Activated gamma-delta T cell treated with anti-CD3 and anti-CD28 coated beads, Interleukin-2, amount 50 U/mL, for 16 hours (primary cell): Measurements from ENCODE around the gene STYXL2.

Source experiments
- DNase-seq: peaks from one replicate; pipeline ENCODE4 v3.0.0-alpha.2; 2020; ENCODE audit warnings: low read depth

The STYXL2 gene

DNA sequence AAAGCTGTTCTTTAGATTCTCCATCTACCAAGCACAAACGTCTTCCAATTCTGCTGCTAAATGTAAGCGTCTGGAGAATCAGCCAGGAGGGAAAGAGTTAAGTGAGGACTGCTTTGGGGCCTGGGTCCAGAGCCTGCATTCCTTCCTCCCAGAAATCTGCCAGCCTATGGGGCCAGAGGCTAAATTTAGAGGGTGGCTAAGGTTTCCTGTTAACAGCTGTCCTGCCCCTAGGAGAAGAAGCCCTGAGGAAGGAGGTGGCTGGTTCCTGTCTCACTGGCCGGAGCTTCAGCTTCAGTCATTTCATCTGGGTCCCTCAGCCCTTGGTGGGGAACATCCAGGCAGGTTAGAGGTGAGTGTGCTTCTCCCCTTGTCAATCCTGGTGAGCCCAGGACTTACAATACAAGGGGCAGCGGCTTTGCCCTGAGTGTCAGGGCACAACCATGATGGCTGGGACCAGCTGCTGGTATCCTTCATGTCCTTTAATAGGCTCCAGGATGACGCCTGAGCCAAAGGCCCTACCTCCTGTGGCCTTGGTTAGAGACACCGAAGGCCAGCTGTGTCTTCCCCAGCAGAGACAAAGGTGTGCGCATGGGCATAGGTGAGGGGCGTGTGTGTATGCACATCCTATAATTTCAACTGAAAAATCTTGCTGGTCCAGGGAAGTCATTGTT lies at the start of gene STYXL2:
TSS of gene STYXL2 (plus strand) at position 230 of the 671 bp plus-strand sequence. CDS start 775 bp downstream, outside the sequence.
- DNase-seq = no peak

DNA sequence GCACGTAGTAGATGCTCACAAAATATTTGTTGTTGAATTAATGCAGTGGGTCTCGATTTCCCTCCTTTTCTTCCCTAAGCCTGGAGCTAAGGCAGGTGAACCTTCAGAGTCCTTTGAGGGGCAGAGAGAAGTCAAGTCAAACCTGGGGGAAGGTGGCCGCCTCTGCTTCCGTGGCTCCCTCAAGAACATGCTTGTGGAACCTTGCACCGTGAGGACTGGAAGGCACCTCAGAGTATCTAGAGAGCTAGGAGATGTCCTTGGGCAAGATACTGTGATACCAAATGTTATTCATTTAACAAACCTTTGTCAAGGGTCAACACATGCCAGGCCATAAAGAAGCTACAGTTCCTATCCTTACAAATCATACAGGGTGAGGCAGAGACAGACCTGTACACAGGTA lies 42.0 kb upstream of the STYXL2 start:
- DNase-seq = no peak

DNA sequence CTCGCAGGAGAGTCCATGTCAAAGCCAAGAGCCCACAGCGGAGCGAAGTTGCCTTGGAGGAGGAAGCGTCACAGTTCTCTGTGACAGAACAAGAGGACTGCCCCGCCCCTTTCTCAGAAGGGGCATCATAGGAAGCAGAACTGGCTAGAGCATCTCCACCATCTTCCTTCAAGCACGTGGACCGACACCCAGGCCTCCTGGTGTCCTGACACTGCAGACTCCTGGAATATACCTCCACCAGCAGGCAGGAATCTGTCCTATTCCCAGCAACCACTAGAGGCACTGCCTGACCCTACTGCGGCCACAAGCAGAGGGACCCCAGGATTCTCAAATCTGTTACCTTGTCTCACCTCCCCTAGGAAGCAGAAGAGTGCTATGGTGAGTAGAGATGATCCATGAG lies 41.5 kb upstream of the STYXL2 start:
- no peak for DNase-seq

DNA sequence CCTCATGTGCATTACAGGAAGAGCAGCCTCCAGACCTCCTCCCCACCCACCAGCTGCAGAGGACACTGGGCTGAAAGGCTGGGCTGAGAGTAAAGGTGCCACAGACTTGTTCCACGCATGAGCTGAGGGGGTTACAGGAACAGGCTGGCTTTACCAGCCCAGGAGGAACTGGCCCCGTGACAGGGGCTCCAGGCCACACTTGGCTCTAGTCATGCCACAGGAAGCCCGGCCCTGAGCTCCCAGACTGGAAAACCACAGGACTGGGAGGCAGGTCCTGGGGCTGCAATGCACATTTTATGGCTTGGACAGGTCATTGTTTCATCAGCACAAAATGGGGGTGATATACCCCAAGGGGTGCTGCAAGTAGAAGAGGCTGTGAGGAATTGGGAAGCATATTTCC lies 39.3 kb upstream of the STYXL2 start:
- DNase-seq = no peak

DNA sequence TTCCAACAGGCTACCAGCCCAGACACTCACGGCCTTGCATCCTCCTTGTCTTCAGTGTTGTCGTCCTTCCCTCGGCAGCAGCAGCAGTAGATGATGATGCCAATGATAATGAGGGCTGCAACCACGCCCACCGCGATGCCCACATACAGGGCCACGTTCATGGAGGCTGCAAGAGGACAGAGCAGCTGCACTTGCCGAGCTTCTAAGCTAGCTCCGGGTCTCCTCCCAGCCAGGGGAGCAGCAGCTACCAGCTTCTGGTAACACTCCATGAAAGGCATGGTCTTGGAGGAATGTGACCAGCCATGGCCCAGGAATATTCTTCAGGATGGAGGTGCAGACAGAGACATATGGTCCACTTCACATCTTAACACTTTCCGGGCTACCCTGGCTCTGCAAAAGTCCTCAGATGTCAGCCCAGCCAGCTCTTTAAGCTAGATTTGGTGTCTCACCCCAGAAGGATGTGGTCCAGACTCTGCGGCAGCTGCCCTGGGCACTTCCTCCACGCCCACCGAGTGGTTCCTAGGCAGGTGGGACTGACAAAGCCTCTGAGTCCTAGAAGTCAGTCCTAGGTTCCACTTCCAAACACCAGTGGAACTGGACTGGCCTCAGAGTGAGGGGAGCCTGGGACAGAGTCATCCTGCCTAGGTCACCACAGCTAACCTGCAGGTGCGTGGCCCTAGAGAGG lies 38.8 kb upstream of the STYXL2 start:
- DNase-seq = no peak

DNA sequence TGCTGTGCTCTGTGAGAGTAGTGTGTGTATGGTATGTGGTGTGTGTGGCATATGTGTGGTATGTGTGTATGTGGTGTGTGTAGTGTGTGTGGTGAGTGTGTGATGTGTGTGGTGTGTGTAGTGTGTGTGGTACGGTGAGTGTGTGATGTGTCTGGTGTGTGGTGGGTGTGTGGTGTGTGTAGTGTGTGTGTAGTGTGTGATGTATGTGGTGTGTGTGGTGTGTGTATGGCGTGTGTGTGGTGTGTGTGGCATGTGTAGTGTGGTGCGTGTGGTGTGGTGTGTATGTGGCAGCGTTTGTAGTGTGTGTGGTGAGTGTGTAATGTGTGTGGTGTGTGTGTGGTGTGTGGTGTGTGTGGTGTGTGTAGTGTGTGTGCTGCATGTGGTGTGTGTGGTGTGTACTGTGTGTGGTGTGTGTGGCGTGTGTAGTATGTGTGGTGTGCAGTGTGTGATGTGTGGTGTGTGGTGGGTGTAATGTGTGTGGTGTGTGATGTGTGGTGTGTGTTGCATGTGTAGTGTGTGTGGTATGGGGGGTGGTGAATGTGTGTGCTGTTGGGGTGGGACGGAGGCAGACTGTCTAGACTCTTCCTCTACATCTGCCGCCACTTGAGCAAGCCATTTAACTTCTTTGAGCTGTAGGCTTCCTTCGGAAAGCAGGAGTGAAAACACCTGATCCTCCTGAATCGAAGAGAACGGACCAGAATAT lies 37.2 kb upstream of the STYXL2 start:
- DNase-seq = no peak

DNA sequence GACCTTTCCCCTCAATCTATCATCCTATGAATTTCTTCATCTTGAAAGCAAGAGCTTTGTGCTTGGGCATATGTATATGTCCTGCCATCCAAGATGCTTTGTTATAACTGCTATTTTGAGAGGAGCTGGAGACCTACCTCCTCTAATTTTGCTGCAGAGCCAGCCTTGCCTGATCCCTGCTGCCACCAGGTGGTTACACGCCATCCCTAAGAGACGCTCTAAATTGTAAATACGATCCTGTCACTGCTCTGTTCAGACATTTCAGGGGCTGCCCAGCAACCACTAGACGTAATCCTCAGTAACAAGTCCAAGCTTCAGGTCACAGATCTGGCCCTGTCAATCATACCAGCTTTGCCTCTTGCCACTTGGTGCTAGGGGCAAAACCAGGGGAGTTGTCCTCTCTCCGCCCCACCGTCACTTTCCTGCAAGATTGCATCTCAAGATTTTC lies 36.6 kb upstream of the STYXL2 start:
- DNase-seq = no peak

DNA sequence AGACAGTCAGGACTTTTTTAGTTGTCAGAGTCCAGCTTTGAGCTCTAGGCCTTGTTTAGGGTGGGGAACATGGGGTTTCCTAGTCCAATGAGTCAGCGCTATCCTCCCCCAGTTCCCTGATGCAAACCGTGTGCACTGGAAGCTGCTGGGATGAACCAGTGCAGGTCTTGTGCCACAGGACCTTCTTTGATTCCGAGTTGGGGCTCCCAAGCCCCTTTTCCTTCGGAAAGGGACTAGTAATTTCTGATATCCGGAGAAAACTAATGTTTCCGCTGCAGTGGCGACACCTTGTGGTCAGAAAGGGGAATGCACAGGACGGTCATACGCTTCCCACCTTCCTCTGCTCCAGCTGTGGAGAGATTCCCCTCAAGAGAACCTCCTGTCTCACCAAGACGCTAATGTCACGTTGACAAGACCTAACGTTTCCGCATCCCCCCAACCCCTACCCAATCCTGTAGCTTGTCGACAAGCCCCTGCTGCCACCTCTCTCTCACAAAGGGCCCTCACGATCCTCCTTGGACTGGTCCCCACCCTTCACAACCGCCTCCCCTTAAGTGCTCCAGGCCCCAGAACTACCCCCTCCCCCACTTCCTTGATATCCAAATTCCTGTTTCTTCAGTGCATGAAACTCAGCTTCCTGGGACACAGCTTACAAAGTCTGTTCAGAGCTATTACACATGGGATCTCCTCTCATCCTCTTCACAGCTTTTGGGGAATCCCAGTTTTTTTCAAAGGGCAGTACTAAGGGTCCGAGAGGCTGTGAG lies 34.6 kb upstream of the STYXL2 start:
- peak; percentile 63 for DNase-seq

DNA sequence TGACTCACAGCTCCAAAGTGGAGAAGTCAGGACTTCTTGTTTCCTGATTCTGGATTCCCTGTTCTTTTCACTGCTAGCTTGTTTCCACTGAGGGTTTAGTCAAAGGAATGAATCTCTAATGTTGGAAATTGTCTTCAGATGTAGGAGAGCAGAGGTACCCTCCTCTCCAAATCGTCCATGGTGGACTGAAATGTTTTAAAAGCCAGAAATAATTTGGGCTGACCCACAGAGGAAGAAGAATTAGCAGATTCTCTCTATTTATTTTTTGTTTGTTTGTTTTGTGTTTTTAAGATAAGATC lies 34.1 kb upstream of the STYXL2 start:
- no peak for DNase-seq

DNA sequence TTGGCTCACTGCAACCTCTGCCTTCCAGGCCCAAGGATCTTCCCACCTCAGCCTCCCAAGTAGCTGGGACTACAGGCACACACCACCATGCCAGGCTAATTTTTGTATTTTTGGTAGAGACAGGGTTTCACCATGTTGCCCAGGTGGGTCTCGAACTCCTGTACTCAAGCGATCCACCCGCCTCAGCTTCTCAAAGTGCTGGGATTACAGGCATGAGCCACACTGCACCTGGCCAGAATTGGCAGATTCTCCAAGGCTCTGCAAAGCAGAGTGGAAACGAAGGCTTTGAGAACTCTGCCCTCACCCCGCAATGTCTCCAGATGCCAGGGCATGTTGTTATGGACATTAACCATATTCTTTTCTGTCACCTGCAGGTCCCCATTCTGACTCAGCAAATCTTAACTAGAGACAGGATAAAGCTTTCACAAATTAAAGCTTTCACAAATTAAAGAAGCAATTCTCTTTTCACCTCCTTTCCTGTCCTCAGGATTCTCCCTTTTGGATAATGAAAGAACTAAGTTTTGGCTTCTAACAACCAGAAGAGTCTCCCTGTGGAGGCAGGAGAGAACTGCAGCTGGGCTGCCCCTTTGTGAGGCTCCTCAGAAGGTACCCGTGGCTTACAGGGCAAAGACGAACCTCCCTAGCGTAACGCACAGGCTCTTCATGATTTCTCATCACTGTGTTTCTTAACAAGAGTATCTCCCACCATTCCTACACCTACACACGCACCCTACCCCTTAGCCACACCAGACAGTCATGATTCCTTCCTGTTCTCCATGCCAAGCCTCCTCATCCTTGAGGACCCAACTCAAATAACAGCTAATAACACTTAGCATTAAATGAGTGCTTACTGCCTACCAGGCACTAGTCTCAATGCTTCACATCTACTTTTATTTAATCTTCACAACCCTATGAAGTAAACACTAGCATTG lies 33.5 kb upstream of the STYXL2 start:
- no peak for DNase-seq

DNA sequence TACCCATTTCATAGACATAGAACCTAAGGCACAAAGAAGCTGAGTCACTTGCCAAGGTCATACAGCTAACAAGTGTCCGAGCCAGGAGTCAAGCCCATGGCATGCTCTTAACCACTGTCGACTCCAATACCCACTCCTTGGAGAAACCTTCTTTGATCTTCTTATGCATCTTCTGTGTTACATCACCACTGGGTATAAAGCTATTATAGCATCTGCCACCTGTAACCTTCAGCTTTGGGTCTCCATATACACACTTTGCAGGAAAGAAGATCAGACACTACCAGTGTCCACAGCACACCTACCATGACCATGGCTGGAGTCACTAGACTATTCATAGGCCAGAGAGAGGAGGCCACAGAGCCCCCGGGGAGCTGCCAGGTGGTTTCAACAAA lies 32.8 kb upstream of the STYXL2 start:
- no peak for DNase-seq

DNA sequence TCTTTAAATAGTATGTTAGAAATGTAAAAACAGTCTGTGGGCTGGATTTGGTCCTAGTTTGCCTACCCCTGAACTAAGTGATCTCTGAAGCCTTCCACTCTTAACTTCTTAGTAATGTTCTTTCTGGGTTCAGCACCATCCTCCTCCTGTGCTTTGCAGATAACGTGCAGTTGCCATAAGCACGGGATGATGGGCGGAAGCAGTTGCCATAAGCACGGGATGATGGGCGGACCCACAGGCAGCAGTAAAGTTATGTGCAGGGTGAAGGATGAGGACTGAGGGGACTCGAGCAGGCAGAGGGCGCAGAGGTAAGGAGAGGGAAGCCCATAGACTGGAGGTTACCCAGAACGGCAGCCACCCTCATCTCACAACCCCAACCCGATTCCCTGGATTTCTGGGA lies 29.3 kb upstream of the STYXL2 start:
- DNase-seq = no peak

DNA sequence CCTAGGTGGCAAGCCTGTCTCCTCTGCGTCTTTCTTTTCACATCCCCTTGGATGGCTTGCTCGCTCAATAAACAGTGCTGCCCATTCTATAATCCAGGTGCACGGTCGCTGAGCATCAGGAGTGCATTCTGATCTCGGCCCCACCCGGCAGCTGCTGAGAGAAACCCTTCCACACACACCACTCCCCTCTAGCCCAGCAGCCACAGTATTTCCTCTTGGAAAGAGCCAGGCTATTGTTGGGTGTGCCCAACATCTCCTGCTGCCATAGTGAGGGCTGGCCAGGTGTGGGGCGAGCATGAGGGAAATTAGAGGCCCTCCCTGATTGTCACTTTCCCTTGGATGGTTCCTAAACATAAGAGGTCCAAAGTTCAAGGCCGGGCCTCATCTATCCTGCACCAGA lies 28.4 kb upstream of the STYXL2 start:
- DNase-seq = no peak

DNA sequence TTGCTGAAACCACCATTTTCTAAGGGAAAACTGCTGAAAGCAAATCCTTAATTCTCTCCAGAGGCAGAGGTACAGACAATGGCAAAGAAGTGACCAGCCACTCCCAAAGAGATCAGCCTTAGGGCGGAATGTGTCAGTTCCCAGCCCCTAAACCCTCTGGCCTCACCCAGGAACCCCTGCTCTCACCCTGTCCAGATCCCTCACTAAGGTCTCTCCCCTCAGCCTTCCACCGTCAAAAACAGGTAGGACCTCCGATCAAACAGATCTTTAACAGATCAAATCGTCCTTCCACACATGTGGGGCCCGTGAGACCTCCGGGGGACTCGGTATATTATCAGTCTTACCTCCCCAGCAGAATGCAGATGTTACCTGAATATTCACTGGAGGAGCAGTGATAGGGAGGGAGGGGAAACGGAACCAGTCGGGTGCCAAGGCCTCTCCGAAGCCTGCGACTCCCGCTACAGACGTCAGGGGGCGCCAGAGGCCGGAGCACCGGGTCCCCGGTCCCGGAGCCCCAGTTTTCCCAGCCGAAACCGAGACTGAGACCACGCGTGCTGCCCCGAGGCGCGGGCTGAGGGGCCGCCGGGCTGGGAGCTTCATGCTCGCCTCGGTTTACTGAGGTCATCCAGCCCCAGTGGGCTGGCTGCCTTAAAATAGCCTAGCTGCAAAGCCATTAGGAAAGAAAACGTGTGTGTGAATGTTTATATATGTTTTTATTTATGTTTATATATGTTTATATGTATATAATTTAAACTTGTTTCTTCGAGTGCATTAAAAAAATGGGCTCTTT lies 27.3 kb upstream of the STYXL2 start:
- DNase-seq = peak; percentile 64

DNA sequence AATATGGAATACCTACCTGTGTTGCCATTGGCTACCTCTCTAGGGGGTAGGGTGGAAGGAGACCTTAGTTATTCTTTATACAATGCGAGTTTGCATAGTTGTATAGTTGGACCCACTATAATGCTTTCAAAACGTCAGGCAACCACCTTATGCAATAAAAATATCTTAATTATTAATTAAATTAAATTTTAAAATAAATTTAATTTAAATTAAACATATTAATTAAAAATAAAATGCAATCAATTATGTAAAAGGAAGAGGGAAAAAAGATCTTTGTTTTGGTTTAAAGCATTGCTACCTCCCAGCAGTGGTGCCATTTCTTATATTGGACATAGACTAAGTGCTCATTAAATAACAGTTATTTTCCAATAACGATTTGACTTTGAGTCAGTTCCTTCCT lies 26.0 kb upstream of the STYXL2 start:
- no peak for DNase-seq

DNA sequence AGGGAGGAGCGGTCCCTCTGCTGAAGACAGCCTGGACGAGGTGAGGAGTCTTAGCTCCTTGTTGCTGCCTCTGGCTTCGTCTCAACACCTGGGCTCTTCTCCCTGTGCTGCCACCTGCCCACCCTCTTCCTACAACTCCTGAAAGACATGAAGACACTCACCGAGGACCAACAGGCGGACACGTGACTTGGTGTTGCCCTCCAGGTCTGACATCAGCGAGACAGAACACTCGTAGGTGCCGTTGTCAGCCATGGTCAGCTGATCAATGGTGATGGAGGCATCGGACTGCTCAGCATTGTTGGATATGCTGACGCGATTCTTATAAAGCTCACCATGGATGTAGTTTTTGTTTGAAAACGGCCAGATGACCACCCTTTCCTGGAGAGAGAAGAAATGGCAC lies 25.1 kb upstream of the STYXL2 start:
- no peak for DNase-seq

DNA sequence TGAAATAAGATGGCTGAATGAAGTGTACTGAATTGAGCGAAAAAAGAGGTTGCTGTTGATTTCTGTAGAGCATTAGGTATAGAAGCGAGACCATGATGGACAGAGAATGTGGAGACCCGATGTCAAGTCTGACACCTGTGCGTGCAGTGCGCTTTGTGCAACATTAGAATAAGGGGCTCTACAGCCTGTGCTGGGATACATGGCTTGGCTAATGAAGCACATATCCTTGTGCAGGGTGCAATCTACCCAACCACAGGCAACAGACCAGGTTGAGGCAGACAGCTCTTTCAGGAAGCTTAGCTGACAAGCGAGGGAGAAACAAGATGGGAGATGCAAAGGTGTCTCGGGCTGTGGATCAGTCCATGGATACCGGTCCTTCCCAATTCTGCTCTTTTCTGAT lies 22.6 kb upstream of the STYXL2 start:
- DNase-seq = no peak

DNA sequence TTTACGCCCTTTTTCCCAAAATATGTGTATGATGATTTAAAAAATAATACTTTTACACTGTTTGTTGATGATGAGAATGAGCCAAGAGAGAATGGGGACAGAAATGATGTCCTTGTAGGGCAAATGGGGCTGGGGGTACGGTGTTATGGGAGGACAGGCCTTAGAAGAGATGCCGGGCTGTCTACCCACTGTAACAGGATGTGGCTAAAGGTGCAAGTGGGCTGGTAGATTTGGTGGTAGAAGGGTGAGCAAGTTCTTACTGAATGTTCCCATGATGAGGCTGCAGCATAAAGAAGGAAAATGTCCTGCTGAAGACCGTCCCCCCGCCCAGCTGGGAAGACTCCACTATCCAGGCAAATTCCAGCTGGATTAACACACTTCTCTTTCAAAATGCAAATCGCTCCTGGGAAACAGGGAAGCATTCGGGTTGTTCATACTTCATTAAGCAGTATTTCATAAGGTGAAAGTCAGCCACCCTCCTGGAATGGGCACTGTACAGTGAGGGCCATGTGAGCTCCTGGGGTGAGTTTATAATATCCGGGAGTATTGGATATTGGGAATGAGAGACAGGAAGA lies 17.7 kb upstream of the STYXL2 start:
- no peak for DNase-seq

DNA sequence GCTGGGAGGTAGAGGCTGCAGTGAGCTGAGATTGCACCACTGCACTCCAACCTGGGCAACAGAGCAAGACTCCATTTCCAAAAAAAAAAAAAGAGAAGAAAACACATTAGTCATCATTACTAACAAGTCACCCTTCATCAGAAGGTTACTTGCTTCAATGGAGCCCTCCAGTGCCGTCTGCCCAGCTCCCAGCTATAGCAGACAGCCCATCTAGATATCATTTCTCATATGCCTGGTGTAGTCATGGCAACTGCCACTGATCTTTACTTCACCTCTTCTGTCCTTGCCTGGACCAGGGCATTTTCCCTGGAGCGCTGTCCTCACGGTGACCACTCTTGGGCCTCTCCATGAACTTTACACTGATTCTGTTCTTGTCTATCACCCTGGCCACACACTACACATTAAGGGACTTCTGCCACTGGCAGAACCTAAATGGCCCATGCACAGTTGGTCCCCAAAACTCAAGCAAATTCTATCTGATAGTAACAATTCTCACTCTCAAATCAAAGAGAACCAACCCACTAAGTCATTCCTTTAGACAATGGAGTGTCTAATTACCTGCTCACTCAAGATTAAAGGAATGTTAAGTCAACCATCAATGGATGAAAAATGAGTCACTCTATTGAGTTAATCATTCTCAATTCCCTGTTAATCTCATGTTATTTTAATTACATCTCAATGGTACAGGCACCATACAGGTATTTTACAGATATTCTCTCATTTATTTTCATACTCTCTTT lies 16.6 kb upstream of the STYXL2 start:
- DNase-seq = no peak

DNA sequence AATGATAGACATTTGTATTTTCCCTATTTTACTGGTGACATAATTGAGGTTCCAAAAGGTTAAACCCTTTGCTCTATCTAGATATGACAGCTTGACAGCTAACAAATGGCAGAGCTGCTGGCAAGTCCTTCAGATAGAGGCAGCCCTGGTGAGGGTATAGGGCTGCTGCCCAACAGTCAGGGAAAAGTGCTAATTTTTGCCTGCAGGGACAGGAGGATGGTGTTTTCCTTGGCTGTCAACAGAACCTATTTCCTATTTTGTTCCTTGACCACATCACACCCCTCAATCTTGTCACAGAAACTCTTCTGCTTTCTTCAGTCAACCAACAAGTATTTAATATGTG lies 16.0 kb upstream of the STYXL2 start:
- no peak for DNase-seq
